Stomach (tissue), 9 donors: ENCODE results near the gene ELOVL5. TPM values are rescaled to one million over a fixed set of nuclear protein-coding genes. Genes with fewer than 3 reads are reported as not detected.

Experiments used
- DNase-seq, 2 donors: peaks; one replicate each; pipeline versions ENCODE4 v3.0.0 to v3.0.0-alpha.2; 2013 to 2019
- H3K27ac ChIP-seq, 5 donors: fragments of 200-600 bp in 4 of 5; sonication (generic) in 4 of 5; one replicate each; pipeline ENCODE4 v1.5.1; 2013 to 2019; ENCODE audit warnings: mild to moderate bottlenecking in 1 of 5, moderate library complexity in 1 of 5
- H3K27me3 ChIP-seq, 3 donors: fragments of 200-600 bp; sonication (generic); one replicate each; pipeline ENCODE4 v1.5.1; 2017 to 2019; ENCODE audit warnings: mixed run types in 1 of 3
- H3K36me3 ChIP-seq, 4 donors: fragments of 200-600 bp; sonication (generic); 1 replicate in 3 of 4; 2 replicates in 1 of 4; pipeline ENCODE4 v1.5.1; 2016 to 2019
- H3K4me1 ChIP-seq, 4 donors: fragments of 200-600 bp; sonication (generic); one replicate each; pipeline ENCODE4 v1.5.1; 2016 to 2019
- H3K4me3 ChIP-seq, 4 donors: fragments of 200-600 bp; sonication (generic) in 3 of 4; one replicate each; pipeline ENCODE4 v1.5.1; 2016 to 2019; ENCODE audit warnings: mild to moderate bottlenecking in 1 of 4
- H3K9me3 ChIP-seq, 4 donors: fragments of 200-600 bp; sonication (generic); one replicate each; pipeline ENCODE4 v1.5.1; 2016 to 2019
- CTCF ChIP-seq, 7 experiments: fragments of 450-650 bp in 4 of 7; fragments of 200-600 bp in 3 of 7; sonication (generic) in 3 of 7; IDR thresholded peaks; one replicate each; pipeline ENCODE4 v1.5.1; 2016 to 2019; ENCODE audit warnings: antibody characterized with exemption in 7 of 7, control low read depth in 2 of 7, mild to moderate bottlenecking in 1 of 7
- EP300 ChIP-seq: sonication (generic); formaldehyde crosslinking; IDR thresholded peaks from one replicate; pipeline ENCODE4 v1.6.1; 2017; ENCODE audit warnings: antibody characterized with exemption
- POLR2A ChIP-seq, 4 donors: fragments of 450-650 bp; IDR thresholded peaks; one replicate each; pipeline ENCODE4 v1.6.1; 2016; ENCODE audit warnings: antibody characterized with exemption in 4 of 4, control low read depth in 2 of 4, mild to moderate bottlenecking in 1 of 4, moderate library complexity in 1 of 4
- POLR2AphosphoS5 ChIP-seq, 3 donors: sonication (generic); formaldehyde crosslinking; IDR thresholded peaks; one replicate each; pipeline ENCODE4 v1.6.1; 2016; ENCODE audit warnings: antibody characterized with exemption in 3 of 3
- WGBS, 5 donors: extraction: QIAGEN DNeasy Blood & Tissue Kit in 3 of 5; methylation state at CpG; one replicate each; pipeline versions ENCODE4 v1.1.5 to v1.1.7; 2013 to 2018; 5-methylcytosine and 5-hydroxymethylcytosine counted together
- intact Hi-C: fragments of 100-400 bp; cut with DNase I; formaldehyde crosslinking; loops from one replicate; pipeline ENCODE4 v1.15.1; 2023; ENCODE audit warnings: low total_unique reads
- polyA plus RNA-seq, 3 donors: library from polyadenylated mRNA; stranded (reverse); fragments of 200-250 nt; gene quantifications; one replicate each; pipeline ENCODE4 v1.2.3, GENCODE V29; 2013
- total RNA-seq, 5 donors: library from RNA; depleted of rRNA; stranded (reverse); fragments of >200 nt; gene quantifications; one replicate each; pipeline versions ENCODE4 v1.1.0 to v1.2.3, GENCODE V29; 2014 to 2016
- donor health status: healthy with polysubstance abuse.
- donor health status: Bipolar disorder and iron deficiency.
- donor health status: healthy.

Gene ELOVL5
- total and polyA plus RNA-seq, 8 donors, result 2.6 to 57.8 (median 12.8) TPM

- TF ChIP-seq POLR2AphosphoS5 (IDR thresholded peaks at IDR 0.05) (no peak), CTCF (IDR thresholded peaks at IDR 0.05) (no peak), POLR2A (IDR thresholded peaks at IDR 0.05) (no peak), EP300 (no peak)
- H3K27me3 ChIP-seq, result peaks cover 0 to 5% (median 0%) of the 10 kb centered on the region in 3 donors
- WGBS, 5 donors, result 89 to 94% (median 92%) methylated on average over 7 of the region's 7 CpGs
- no peak overlapping the region for H3K4me3 ChIP-seq
- intact Hi-C loops, result no loop called here
- H3K36me3 ChIP-seq, result no peaks in the 10 kb centered on the region
- H3K27ac ChIP-seq, result no peak overlapping the region
- H3K9me3 ChIP-seq, result peaks cover 0 to 9% (median 0%) of the 10 kb centered on the region in 4 donors
- no peaks in the 10 kb centered on the region for H3K4me1 ChIP-seq
- no peak for DNase-seq
These were observed 29.5 kb upstream of the ELOVL5 start for GRCh38 chr6:53378208-53378607.

- Histone ChIP-seq H3K9me3 (peaks cover 0 to 4% (median 0%) of the 10 kb centered on the region in 4 donors), H3K27me3 (peaks cover 0 to 2% (median 0%) of the 10 kb centered on the region in 3 donors), H3K4me3 (no peak overlapping the region), H3K27ac (no peak overlapping the region), H3K4me1 (no peaks in the 10 kb centered on the region), H3K36me3 (no peaks in the 10 kb centered on the region)
- intact Hi-C loops, result no loop called here
- no peak for DNase-seq
- TF ChIP-seq POLR2AphosphoS5 (IDR thresholded peaks at IDR 0.05) (no peak), CTCF (IDR thresholded peaks at IDR 0.05) (no peak), POLR2A (IDR thresholded peaks at IDR 0.05) (no peak), EP300 (no peak)
- WGBS, 5 donors, result 66 to 88% (median 73%) methylated on average over 3 of the region's 3 CpGs
These were observed 29.0 kb upstream of the ELOVL5 start for GRCh38 chr6:53377793-53378192.

- intact Hi-C loops, result no loop called here
- Histone ChIP-seq H3K4me1 (no peaks in the 10 kb centered on the region), H3K9me3 (no peaks in the 10 kb centered on the region), H3K4me3 (no peak overlapping the region), H3K27me3 (no peaks in the 10 kb centered on the region), H3K36me3 (no peaks in the 10 kb centered on the region), H3K27ac (no peak overlapping the region)
- DNase-seq, result no peak
- WGBS, 5 donors, result 83 to 95% (median 88%) methylated on average over 1 of the region's 1 CpG
- TF ChIP-seq EP300 (no peak), CTCF (IDR thresholded peaks at IDR 0.05) (no peak), POLR2A (IDR thresholded peaks at IDR 0.05) (no peak), POLR2AphosphoS5 (IDR thresholded peaks at IDR 0.05) (no peak)
These were observed 28.5 kb upstream of the ELOVL5 start for GRCh38 chr6:53377289-53377688.

- TF ChIP-seq CTCF (IDR thresholded peaks at IDR 0.05), result no peak
- TF ChIP-seq EP300, result no peak
- TF ChIP-seq POLR2A (IDR thresholded peaks at IDR 0.05), result no peak
- no peak for TF ChIP-seq POLR2AphosphoS5 (IDR thresholded peaks at IDR 0.05)
- Histone ChIP-seq H3K27ac (no peak overlapping the region), H3K36me3 (no peaks in the 10 kb centered on the region), H3K4me1 (no peaks in the 10 kb centered on the region), H3K9me3 (no peaks in the 10 kb centered on the region), H3K27me3 (no peaks in the 10 kb centered on the region), H3K4me3 (no peak overlapping the region)
- WGBS, 5 donors, result 73 to 87% (median 83%) methylated on average over 5 of the region's 5 CpGs
- DNase-seq, result no peak
- intact Hi-C loops, result no loop called here
These were observed 28.0 kb upstream of the ELOVL5 start for GRCh38 chr6:53376661-53377226.
